Measurements from ENCODE around the gene SPEF1. TPM values are rescaled to one million over a fixed set of nuclear protein-coding genes. Genes with fewer than 3 reads are reported as not detected.

Gene SPEF1
- total and polyA plus RNA-seq, 2 of the 13 experiments (the other 11 are each of a cell fraction or from before 2014, with no cell fraction given): 0.11 to 0.27 TPM

DNA sequence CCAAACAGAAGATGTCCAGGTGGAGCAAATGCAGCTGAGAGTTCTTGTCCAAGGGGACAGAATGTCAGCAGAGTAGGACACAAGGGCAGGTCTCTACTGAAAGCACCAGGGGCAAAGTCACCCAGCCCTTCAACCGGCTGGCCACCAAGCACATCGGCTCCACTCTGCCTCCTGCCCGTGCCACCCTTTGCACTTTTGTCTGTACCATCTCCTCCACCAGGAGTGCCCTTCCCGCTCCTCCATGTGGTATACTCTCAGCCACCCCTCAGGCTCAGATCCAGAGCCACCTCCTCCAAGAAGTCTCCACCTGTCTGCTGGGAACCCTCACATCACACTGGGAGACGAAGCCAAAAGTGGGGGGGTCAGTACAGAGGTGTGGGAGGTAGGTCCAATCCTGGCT lies 52.9 kb downstream of the SPEF1 start:
- Histone ChIP-seq H3K4me1 (ENCODE audit: insufficient read depth, low read length) (0 out of 2 replicates have a peak, but pooled peaks cover 5% of the 10 kb centered on the region), H3K36me3 (replicated peaks in 1 of 2; ENCODE audit: control insufficient read depth in 1 of 2, insufficient read depth in 2 of 2, low read length in 2 of 2) (no peaks in the 10 kb centered on the region), H2AFZ (ENCODE audit: low read length) (no peak overlapping the region), H3K4me2 (ENCODE audit: low read depth, low read length) (no peak overlapping the region), H3K9ac (ENCODE audit: insufficient read depth, low read depth, low read length) (no peak overlapping the region), H3K79me2 (ENCODE audit: insufficient read depth, low read length) (no peaks in the 10 kb centered on the region), H3K27me3 (ENCODE audit: control insufficient read depth in 1 of 2, insufficient read depth in 2 of 2, low read length in 2 of 2) (peaks cover 21 to 65% of the 10 kb centered on the region in 2 experiments), H4K20me1 (ENCODE audit: insufficient read depth, low read length) (no peaks in the 10 kb centered on the region; the same call in 1 of the 2 replicates), H3K27ac (ENCODE audit: extremely low read length, insufficient read depth, low read length) (no peak overlapping the region), H3K9me3 (ENCODE audit: low read length) (no peaks in the 10 kb centered on the region), H3K4me3 (replicated peaks in 1 of 3; ENCODE audit: insufficient read depth in 1 of 3, low read depth in 2 of 3, low read length in 3 of 3) (no peak overlapping the region)
- DNase-seq (ENCODE audit: low spot score) (no peak), FAIRE-seq (no peak), ATAC-seq (no peak; the same call in 2 of the 3 replicates)
- in situ Hi-C loops (cut with HindIII; ENCODE audit: extremely low pct_ligation_motif_present, low pct_unique_long_range_greater_than_20kb) (no loop called here), intact Hi-C loops (cut with micrococcal nuclease; ENCODE audit: unreplicated experiment) (no loop called here)
- no TSS peak for BruUV-seq (replicated peaks)
- 8% methylated on average over 5 of the region's 5 CpGs for WGBS (ENCODE audit: low lambda C conversion rate)
- ChIA-PET POLR2A (no interaction called here), CTCF (ENCODE audit: low intra/inter-chr PET ratio, low total read pairs) (no interaction called here)
- no peak for TF ChIP-seq ZNF660 (CRISPR knock-in tag; IDR thresholded peaks at IDR 0.05; ENCODE audit: borderline replicate concordance, low read depth)
- TF ChIP-seq ZFP37 (CRISPR knock-in tag; IDR thresholded peaks at IDR 0.05; ENCODE audit: borderline replicate concordance): no peak
- TF ChIP-seq ZNF17 (CRISPR knock-in tag; IDR thresholded peaks at IDR 0.05): no peak
- TF ChIP-seq, protein P1, sequence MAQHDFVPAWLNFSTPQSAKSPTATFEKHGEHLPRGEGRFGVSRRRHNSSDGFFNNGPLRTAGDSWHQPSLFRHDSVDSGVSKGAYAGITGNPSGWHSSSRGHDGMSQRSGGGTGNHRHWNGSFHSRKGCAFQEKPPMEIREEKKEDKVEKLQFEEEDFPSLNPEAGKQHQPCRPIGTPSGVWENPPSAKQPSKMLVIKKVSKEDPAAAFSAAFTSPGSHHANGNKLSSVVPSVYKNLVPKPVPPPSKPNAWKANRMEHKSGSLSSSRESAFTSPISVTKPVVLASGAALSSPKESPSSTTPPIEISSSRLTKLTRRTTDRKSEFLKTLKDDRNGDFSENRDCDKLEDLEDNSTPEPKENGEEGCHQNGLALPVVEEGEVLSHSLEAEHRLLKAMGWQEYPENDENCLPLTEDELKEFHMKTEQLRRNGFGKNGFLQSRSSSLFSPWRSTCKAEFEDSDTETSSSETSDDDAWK (CRISPR knock-in tag; IDR thresholded peaks at IDR 0.05): no peak
- no peak for TF ChIP-seq FLYWCH1 (CRISPR knock-in tag; IDR thresholded peaks at IDR 0.05)
- TF ChIP-seq ZNF34 (CRISPR knock-in tag; IDR thresholded peaks at IDR 0.05; ENCODE audit: borderline replicate concordance): no peak
- no peak for TF ChIP-seq ZC3H4 (CRISPR knock-in tag; IDR thresholded peaks at IDR 0.05; ENCODE audit: borderline replicate concordance)
- TF ChIP-seq, protein P2, sequence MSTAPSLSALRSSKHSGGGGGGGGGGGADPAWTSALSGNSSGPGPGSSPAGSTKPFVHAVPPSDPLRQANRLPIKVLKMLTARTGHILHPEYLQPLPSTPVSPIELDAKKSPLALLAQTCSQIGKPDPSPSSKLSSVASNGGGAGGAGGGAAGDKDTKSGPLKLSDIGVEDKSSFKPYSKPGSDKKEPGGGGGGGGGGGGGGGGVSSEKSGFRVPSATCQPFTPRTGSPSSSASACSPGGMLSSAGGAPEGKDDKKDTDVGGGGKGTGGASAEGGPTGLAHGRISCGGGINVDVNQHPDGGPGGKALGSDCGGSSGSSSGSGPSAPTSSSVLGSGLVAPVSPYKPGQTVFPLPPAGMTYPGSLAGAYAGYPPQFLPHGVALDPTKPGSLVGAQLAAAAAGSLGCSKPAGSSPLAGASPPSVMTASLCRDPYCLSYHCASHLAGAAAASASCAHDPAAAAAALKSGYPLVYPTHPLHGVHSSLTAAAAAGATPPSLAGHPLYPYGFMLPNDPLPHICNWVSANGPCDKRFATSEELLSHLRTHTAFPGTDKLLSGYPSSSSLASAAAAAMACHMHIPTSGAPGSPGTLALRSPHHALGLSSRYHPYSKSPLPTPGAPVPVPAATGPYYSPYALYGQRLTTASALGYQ (CRISPR knock-in tag; IDR thresholded peaks at IDR 0.05): no peak
- TF ChIP-seq CENPBD1 (CRISPR knock-in tag; IDR thresholded peaks at IDR 0.05; ENCODE audit: borderline replicate concordance, low read depth): no peak
- no peak for TF ChIP-seq FOXA1 (IDR thresholded peaks at IDR 0.05)
- TF ChIP-seq FOXA1 (CRISPR knock-in tag; IDR thresholded peaks at IDR 0.05): no peak
- TF ChIP-seq SIN3A (IDR thresholded peaks at IDR 0.05; ENCODE audit: borderline replicate concordance, low read depth, low read length): no peak
- TF ChIP-seq NFIB (CRISPR knock-in tag; IDR thresholded peaks at IDR 0.05; ENCODE audit: borderline replicate concordance): no peak
- TF ChIP-seq POGZ (CRISPR knock-in tag; IDR thresholded peaks at IDR 0.05): no peak
- TF ChIP-seq, protein P3, sequence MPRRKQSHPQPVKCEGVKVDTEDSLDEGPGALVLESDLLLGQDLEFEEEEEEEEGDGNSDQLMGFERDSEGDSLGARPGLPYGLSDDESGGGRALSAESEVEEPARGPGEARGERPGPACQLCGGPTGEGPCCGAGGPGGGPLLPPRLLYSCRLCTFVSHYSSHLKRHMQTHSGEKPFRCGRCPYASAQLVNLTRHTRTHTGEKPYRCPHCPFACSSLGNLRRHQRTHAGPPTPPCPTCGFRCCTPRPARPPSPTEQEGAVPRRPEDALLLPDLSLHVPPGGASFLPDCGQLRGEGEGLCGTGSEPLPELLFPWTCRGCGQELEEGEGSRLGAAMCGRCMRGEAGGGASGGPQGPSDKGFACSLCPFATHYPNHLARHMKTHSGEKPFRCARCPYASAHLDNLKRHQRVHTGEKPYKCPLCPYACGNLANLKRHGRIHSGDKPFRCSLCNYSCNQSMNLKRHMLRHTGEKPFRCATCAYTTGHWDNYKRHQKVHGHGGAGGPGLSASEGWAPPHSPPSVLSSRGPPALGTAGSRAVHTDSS (CRISPR knock-in tag; conservative IDR thresholded peaks at IDR 0.05): no peak
- no peak for TF ChIP-seq SMAD3 (CRISPR knock-in tag; IDR thresholded peaks at IDR 0.05)
- TF ChIP-seq, protein P4, sequence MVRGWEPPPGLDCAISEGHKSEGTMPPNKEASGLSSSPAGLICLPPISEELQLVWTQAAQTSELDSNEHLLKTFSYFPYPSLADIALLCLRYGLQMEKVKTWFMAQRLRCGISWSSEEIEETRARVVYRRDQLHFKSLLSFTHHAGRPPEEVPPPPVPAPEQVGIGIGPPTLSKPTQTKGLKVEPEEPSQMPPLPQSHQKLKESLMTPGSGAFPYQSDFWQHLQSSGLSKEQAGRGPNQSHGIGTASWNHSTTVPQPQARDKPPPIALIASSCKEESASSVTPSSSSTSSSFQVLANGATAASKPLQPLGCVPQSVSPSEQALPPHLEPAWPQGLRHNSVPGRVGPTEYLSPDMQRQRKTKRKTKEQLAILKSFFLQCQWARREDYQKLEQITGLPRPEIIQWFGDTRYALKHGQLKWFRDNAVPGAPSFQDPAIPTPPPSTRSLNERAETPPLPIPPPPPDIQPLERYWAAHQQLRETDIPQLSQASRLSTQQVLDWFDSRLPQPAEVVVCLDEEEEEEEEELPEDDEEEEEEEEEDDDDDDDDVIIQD (CRISPR knock-in tag; IDR thresholded peaks at IDR 0.05; ENCODE audit: low read depth): no peak
- no peak for TF ChIP-seq EZH2 (conservative IDR thresholded peaks at IDR 0.05; ENCODE audit: low read depth, low read length)
